Pancreas (tissue), 10 donors: Measurements from ENCODE around the gene ARID4B. TPM values are rescaled to one million over a fixed set of nuclear protein-coding genes. Genes with fewer than 3 reads are reported as not detected.

Experiments
- ATAC-seq, 4 donors: fragments of 200-7000 bp; cut with Tn5 transposase; one replicate each; pipeline versions ENCODE4 v1.8.0 to v1.9.1; 2020; ENCODE audit warnings: mild to moderate bottlenecking in 4 of 4, moderate library complexity in 4 of 4
- DNase-seq, 6 donors: peaks; one replicate each; pipeline ENCODE4 v3.0.0-alpha.2; 2020
- FAIRE-seq: peaks from 2 replicates; lab custom pipeline; 2012; peaks lifted over from hg19 to GRCh38; lab: Jason Lieb, UNC
- H3K27ac ChIP-seq, 4 donors: fragments of 200-600 bp; sonication (generic); 1 replicate in 3 of 4; 2 replicates in 1 of 4; pipeline versions ENCODE4 v1.5.0 to v1.8.0; 2020
- H3K27me3 ChIP-seq, 4 donors: fragments of 200-600 bp; one replicate each; pipeline ENCODE4 v1.8.0; 2021
- H3K36me3 ChIP-seq, 3 donors: fragments of 200-600 bp; sonication (generic) in 1 of 3; one replicate each; pipeline versions ENCODE4 v1.5.0 to v1.8.0; 2020 to 2021
- H3K4me1 ChIP-seq, 3 donors: fragments of 200-600 bp; one replicate each; pipeline ENCODE4 v1.8.0; 2021
- H3K4me3 ChIP-seq, 4 donors: fragments of 200-600 bp; sonication (generic) in 2 of 4; one replicate each; pipeline versions ENCODE4 v1.5.0 to v1.8.0; 2020 to 2021
- H3K9me3 ChIP-seq, 4 donors: fragments of 200-600 bp; one replicate each; pipeline ENCODE4 v1.8.0; 2021
- WGBS, 2 donors: extraction: QIAGEN DNeasy Blood & Tissue Kit; methylation state at CpG; one replicate each; pipeline ENCODE4 v1.1.7; 2013; 5-methylcytosine and 5-hydroxymethylcytosine counted together
- intact Hi-C, 3 donors: fragments of 100-400 bp; cut with DNase I; formaldehyde crosslinking; loops; one replicate each; pipeline versions ENCODE4 v1.11.1 to v1.14.2; 2022
- polyA plus RNA-seq, 2 donors: library from polyadenylated mRNA; stranded (reverse); fragments of 200-250 nt; gene quantifications; one replicate each; pipeline ENCODE4 v1.2.3, GENCODE V29; 2013
- total RNA-seq, 6 donors: library from RNA; stranded (reverse); fragmentation: NEBNext Ultra II Directional in 4 of 6; extraction: Animal tissue kit (Norgen Biotek cat#: 25700) in 4 of 6; gene quantifications; one replicate each; pipeline versions ENCODE4 v1.2.1 to v1.2.4, GENCODE V29; 2021 to 2023
- TF ChIP-seq, protein P1 (sequence below), 4 donors: fragments of 200-600 bp; sonication (generic) in 3 of 4; IDR thresholded peaks; one replicate each; pipeline versions ENCODE4 v1.5.0 to v1.8.0; 2021; ENCODE audit warnings: antibody characterized with exemption in 4 of 4
- donor health status: healthy with polysubstance abuse.
- donor health status: DM: no; HTN: no; CAD: no; lungs with moderate emphysema.
- donor health status: DM: no; HTN: no; CAD: no.
- donor health status: control.
- donor health status: control.
- donor health status: Bipolar disorder and iron deficiency.
- donor health status: DM: yes; HTN: yes; CAD: no.
- donor health status: DM: no; HTN: no; CAD: no.
- donor health status: DM: no; HTN: no; CAD: no.
- donor health status: DM: yes; HTN: yes; CAD: no.

ARID4B gene
- total and polyA plus RNA-seq, 8 donors = 12.5 to 26.6 (median 16.7) TPM

DNA sequence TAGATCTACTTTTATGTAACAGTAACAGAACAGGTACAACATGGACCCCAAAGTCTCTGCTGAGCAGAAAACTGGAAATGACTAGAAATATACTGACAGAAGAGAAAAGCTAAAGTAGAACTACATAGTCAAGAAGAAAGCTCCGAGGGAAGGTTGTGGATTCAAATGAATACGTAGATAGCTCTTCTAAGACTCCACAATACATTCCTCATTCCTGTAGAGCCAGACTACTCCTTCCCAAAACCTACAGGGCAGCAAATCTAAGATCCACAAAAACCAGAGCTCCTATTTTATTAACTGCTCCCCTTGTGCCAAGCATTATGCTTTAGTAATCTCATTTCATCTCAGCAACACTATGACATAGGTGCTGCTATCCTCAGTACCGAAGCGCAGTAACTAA, 35.2 kb downstream of the ARID4B start:
- Histone ChIP-seq H3K4me3 (no peak overlapping the region), H3K9me3 (no peaks in the 10 kb centered on the region), H3K4me1 (peaks cover 17 to 75% (median 73%) of the 10 kb centered on the region in 3 donors), H3K27me3 (no peaks in the 10 kb centered on the region), H3K27ac (no peak overlapping the region), H3K36me3 (no peaks in the 10 kb centered on the region)
- ATAC-seq = no peak
- DNase-seq = no peak
- intact Hi-C loops = no loop called here
- no peak for FAIRE-seq
- 67 to 82% methylated on average over 4 of the region's 4 CpGs for WGBS, 2 donors
- TF ChIP-seq, protein P1, sequence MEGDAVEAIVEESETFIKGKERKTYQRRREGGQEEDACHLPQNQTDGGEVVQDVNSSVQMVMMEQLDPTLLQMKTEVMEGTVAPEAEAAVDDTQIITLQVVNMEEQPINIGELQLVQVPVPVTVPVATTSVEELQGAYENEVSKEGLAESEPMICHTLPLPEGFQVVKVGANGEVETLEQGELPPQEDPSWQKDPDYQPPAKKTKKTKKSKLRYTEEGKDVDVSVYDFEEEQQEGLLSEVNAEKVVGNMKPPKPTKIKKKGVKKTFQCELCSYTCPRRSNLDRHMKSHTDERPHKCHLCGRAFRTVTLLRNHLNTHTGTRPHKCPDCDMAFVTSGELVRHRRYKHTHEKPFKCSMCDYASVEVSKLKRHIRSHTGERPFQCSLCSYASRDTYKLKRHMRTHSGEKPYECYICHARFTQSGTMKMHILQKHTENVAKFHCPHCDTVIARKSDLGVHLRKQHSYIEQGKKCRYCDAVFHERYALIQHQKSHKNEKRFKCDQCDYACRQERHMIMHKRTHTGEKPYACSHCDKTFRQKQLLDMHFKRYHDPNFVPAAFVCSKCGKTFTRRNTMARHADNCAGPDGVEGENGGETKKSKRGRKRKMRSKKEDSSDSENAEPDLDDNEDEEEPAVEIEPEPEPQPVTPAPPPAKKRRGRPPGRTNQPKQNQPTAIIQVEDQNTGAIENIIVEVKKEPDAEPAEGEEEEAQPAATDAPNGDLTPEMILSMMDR (IDR thresholded peaks at IDR 0.05) = no peak

DNA sequence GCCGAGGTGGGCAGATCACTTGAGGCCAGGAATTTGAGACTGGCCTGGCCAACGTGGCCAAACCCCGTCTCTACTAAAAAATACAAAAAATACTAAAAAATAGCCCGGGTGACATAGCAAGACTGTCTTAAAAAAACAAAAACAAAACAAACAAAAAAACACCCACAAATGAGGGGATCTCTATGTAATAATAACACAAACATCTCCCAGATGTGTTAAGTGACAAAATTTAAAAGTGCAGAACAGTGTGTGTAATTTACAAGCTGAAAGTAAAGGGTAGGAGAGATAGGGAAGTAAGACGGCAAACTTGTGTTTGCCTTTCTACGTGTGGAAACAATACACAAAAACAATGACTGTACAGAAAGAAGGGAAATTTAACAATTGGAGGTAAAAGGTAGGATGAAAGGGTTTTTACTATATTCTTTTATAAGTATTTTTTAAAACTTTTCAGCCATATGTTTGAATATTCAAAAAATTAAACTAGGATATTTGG, 36.3 kb downstream of the ARID4B start:
- H3K36me3 ChIP-seq = no peaks in the 10 kb centered on the region
- no peak for FAIRE-seq
- peak overlapping the region in 1 of 4 donors; percentile 20 for H3K27ac ChIP-seq
- TF ChIP-seq, protein P1 (IDR thresholded peaks at IDR 0.05) = no peak
- intact Hi-C loops = no loop called here
- H3K4me1 ChIP-seq = peaks cover 17 to 66% (median 66%) of the 10 kb centered on the region in 3 donors
- H3K9me3 ChIP-seq = no peaks in the 10 kb centered on the region
- H3K4me3 ChIP-seq = no peak overlapping the region
- DNase-seq = no peak
- WGBS, 2 donors = 51 to 58% methylated on average over 6 of the region's 6 CpGs
- H3K27me3 ChIP-seq = no peaks in the 10 kb centered on the region
- no peak for ATAC-seq

DNA sequence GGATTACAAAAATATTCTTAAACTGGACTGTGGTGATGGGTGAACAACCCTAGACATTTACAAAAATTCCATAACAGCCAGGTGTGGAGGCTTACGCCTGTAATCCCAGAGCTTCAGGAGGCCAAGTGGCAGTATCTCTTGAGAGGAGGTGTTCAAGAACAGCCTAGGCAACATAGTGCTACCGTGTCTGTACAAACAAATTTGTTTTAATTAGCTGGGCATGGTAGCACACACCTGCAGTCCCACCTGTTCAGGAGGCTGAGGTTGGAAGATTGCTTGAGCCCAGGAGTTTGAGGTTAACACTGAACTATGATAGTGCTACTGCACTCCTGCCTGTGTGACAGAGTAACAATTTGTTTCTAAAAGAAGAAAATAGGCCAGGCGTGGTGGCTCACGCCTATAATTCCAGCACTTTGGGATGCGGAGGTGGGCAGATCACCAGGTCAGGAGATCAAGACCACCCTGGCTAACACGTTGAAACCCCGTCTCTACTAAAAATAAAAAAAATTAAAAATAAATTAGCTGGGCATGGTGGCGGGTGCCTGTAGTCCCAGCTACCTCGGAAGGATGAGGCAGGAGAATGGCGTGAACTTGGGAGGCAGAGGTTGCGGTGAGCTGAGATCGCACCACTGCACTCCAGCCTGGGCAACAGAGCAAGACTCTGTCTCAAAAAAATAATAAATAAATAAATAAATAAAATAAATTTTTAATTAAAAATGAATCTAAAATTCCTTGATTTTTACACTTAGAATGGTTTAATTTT, 37.1 kb downstream of the ARID4B start:
- H3K9me3 ChIP-seq = no peaks in the 10 kb centered on the region
- H3K4me1 ChIP-seq = peaks cover 12 to 66% (median 64%) of the 10 kb centered on the region in 3 donors
- 87 to 88% methylated on average over 12 of the region's 12 CpGs for WGBS, 2 donors
- intact Hi-C loops = no loop called here
- ATAC-seq (peak in 1 of 4 donors; percentile 33), DNase-seq (no peak), FAIRE-seq (no peak)
- TF ChIP-seq, protein P1 (IDR thresholded peaks at IDR 0.05) = no peak
- no peak overlapping the region for H3K4me3 ChIP-seq
- no peak overlapping the region for H3K27ac ChIP-seq
- H3K27me3 ChIP-seq = no peaks in the 10 kb centered on the region
- H3K36me3 ChIP-seq = no peaks in the 10 kb centered on the region

DNA sequence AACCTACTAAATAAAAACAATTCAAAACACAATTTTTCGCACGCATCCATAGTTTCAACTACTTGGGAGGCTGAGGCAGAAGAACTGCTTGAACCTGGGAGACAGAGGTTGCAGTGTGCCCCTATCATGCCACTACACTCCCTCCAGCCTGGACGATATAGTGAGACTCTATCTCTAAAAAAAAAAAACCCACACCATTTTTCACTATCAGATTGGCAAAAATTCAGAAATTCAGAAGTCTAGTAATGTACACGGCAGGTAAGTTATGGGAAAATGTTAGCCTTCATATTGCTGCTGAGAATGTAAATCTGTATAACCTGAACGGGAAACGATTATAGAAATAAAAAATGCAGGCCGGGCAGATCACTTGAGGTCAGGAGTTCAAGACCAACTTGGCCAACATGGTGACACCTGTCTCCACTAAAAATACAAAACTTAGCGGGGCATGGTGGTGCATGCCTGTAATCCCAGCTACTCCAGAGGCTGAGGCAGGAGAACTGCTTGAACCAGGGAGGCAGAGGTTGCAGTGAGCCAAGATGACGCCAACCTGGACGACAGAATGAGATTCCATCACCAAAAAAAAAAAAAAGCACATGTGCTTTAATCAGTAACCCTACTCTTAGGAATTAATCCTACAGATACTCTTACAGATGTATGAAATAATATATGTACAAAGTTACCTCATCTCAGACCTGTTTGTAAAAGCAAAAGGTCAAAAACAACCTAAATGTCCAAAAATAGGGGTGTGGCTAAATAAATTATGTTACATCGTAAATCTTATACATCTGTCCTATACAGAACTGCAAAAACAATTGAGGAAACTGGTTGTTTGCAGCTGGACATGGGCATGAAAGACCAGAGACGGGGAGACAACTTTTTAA, 37.9 kb downstream of the ARID4B start:
- Histone ChIP-seq H3K9me3 (no peaks in the 10 kb centered on the region), H3K4me3 (no peak overlapping the region), H3K27ac (no peak overlapping the region), H3K4me1 (peaks cover 12 to 58% (median 56%) of the 10 kb centered on the region in 3 donors), H3K36me3 (no peaks in the 10 kb centered on the region), H3K27me3 (no peaks in the 10 kb centered on the region)
- no peak for FAIRE-seq
- no peak for DNase-seq
- intact Hi-C loops = no loop called here
- ATAC-seq = no peak
- TF ChIP-seq, protein P1 (IDR thresholded peaks at IDR 0.05) = no peak
- 69 to 72% methylated on average over 12 of the region's 12 CpGs for WGBS, 2 donors
